GM12874 (cell line): ENCODE data around the gene DNAH8.

ENCODE experiments used
- TF ChIP-seq, protein P1 (sequence below): IDR thresholded peaks from 2 replicates; pipeline ENCODE4 v1.5.1; 2011; ENCODE audit warnings: low read depth, mild to moderate bottlenecking, control low read depth, low read length, moderate library complexity; ENCODE audit not compliant: insufficient read depth

DNAH8 gene

DNA sequence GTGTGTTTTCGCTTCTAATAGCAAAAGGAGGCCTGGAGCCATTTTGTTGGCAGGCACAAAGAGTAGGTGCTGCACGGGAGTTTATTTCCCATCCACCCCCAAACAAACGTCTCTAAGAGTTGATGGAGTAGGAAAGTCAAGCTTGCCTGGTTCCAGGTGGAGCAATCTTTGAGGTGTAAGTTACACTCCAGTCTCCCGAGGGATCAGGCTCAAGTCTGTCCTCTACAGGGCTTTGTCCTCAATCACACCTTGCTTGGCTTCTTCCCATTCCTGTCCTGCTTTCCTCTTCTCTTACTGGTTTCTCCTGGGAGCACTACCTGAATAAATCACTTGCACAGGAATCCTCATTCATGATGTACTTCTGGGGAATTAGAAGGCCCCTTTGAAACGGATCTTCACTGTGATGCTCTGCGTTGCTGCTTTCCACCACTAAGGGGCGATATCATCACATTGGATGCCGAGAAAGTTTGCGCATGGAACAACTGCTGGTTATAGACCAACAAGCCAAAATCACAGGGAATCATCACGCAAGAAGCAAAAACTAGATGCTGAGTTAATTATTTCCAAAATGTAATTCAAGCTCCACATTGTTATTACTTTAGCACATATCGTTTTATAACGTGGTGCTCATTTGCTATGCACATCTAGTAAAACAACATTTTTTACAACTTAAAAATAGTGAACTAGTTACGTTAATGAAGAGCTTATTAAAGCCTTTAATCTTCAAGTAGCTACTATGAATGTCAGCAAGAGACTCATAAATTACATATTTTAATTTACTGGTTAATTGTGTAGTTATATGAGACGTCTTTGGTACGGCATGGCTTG, 156.8 kb downstream of the DNAH8 start:
- TF ChIP-seq, protein P1, sequence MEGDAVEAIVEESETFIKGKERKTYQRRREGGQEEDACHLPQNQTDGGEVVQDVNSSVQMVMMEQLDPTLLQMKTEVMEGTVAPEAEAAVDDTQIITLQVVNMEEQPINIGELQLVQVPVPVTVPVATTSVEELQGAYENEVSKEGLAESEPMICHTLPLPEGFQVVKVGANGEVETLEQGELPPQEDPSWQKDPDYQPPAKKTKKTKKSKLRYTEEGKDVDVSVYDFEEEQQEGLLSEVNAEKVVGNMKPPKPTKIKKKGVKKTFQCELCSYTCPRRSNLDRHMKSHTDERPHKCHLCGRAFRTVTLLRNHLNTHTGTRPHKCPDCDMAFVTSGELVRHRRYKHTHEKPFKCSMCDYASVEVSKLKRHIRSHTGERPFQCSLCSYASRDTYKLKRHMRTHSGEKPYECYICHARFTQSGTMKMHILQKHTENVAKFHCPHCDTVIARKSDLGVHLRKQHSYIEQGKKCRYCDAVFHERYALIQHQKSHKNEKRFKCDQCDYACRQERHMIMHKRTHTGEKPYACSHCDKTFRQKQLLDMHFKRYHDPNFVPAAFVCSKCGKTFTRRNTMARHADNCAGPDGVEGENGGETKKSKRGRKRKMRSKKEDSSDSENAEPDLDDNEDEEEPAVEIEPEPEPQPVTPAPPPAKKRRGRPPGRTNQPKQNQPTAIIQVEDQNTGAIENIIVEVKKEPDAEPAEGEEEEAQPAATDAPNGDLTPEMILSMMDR: peak; percentile 85

DNA sequence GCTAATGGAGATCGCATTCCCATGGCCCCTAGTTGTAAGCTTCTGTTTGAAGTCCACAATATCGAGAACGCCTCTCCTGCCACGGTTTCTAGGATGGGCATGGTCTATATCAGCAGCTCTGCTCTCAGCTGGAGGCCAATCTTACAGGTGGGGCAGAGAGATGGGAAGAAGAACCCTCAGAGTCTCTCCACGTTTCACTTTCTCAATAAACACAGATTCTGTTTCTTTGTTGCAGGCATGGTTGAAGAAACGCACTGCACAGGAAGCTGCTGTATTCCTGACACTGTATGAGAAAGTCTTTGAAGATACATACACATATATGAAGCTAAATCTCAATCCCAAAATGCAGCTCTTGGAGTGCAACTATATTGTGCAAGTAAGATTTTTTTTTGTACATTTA, 157.9 kb downstream of the DNAH8 start:
- TF ChIP-seq, protein P1: no peak

DNA sequence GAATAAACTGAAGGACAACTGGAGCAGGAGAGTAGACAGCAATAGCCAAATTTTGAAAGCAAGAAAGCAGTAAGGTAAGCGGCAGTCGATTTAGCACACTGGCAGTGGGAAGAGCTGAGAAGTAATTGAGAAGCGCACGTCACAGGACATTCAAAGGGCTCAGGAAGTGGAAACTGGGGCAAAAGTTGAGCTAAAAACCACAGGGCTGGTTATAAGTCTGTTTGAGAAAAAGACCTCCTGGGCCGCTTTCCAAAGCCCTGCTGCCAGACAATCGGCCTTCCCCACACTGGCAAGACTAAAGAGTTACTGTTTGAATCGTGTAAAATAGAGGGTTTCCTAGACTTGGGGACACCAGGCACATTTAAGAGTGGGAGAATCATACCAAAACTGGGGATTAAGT, 161.4 kb downstream of the DNAH8 start:
- TF ChIP-seq, protein P1: no peak

DNA sequence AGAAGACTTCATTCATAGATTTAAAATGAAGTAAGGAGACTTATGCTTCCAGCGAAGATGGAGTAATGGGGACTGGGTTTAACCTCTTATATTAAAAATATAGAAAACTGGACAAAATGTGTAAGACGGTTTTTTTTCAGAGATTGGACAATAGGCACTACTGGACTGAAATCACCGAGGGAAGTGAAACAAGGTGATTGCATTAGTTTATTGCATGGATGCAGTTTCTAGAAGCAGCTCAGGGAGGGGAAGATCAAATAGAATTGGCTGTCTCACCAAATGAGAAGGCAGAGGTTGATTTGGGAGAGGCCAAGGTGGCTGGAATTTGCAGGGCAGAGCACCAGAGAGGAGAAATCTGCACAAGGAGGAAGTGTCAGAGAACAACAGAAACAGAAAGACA, 162.6 kb downstream of the DNAH8 start:
- TF ChIP-seq, protein P1: no peak

GRCh38 chr6:38882157-38882556, 167.0 kb downstream of the DNAH8 start:
- TF ChIP-seq, protein P1: no peak

GRCh38 chr6:38897507-38897906, 182.4 kb downstream of the DNAH8 start:
- TF ChIP-seq, protein P1: no peak

DNA sequence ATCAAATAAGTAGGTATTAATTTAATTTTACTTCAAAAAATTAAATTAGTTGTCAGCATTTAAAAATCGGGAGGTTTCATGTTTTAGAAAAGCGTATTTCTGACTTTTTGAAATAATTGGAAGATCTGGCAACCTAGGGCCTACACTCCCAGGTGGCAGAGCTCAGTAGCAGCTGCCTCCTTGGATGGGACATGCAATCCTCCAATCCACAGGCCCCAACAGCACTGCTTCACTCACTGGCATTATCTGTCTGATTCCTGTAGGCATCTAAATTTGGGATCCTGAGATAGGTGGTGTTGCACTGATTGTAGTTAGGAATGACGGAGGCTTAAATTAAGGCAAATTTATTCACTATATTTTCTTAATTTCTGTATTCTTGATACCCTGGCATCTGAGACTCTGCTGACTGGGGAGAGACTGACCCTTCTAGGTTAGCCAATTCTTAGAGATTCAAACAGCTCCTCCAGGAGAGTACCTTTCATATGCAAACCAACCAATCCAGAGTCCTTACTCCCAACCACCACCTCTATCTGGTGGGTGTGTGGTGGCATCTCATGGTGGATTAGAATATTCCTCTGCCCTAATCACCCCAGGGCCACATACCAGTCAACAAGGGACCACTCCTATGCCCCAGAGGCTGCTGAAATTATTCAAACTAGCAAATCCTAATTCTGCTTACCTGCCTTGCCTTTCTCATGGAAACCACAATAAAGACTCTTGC, 186.9 kb downstream of the DNAH8 start:
- TF ChIP-seq, protein P1: no peak
